HPDE6-E6E7 (cell line): Measurements from ENCODE around the gene SPAG16.
A peak's percentile ranks its signal among the peaks of the same experiment; 100 is the strongest.

Experiments used
- DNase-seq: peaks from one replicate; pipeline ENCODE4 v3.0.0; 2011; ENCODE audit warnings: missing footprints; ENCODE audit errors: extremely low spot score

The SPAG16 gene

GRCh38 chr2:214069254-214069653 lies 785.0 kb downstream of the SPAG16 start:
- peak; percentile 74 for DNase-seq

GRCh38 chr2:214075456-214075855 lies 791.2 kb downstream of the SPAG16 start:
- DNase-seq = no peak

GRCh38 chr2:214076527-214076926 lies 792.3 kb downstream of the SPAG16 start:
- DNase-seq = no peak

GRCh38 chr2:214077727-214078126 lies 793.5 kb downstream of the SPAG16 start:
- DNase-seq = no peak

- no peak for DNase-seq
These were observed 794.8 kb downstream of the SPAG16 start for GRCh38 chr2:214079032-214079431.

GRCh38 chr2:214088536-214088935 lies 804.3 kb downstream of the SPAG16 start:
- DNase-seq = no peak

- DNase-seq = no peak
These were observed 812.0 kb downstream of the SPAG16 start for GRCh38 chr2:214096208-214096715.

GRCh38 chr2:214098811-214099210 lies 814.5 kb downstream of the SPAG16 start:
- DNase-seq = no peak

GRCh38 chr2:214100488-214100887 lies 816.2 kb downstream of the SPAG16 start:
- no peak for DNase-seq

GRCh38 chr2:214103276-214104001 lies 819.2 kb downstream of the SPAG16 start:
- DNase-seq = peak; percentile 13

- no peak for DNase-seq
These were observed 820.0 kb downstream of the SPAG16 start for GRCh38 chr2:214104219-214104618.

- DNase-seq = no peak
These were observed 820.7 kb downstream of the SPAG16 start for GRCh38 chr2:214104967-214105366.

GRCh38 chr2:214107726-214108125 lies 823.5 kb downstream of the SPAG16 start:
- no peak for DNase-seq

- no peak for DNase-seq
These were observed 824.3 kb downstream of the SPAG16 start for GRCh38 chr2:214108598-214108997.

GRCh38 chr2:214117054-214117453 lies 832.8 kb downstream of the SPAG16 start:
- no peak for DNase-seq

- no peak for DNase-seq
These were observed 841.9 kb downstream of the SPAG16 start for GRCh38 chr2:214126135-214126534.

- no peak for DNase-seq
These were observed 842.9 kb downstream of the SPAG16 start for GRCh38 chr2:214127170-214127569.

- peak; percentile 43 for DNase-seq
These were observed 843.3 kb downstream of the SPAG16 start for GRCh38 chr2:214127571-214127970.

GRCh38 chr2:214128040-214128439 lies 843.8 kb downstream of the SPAG16 start:
- no peak for DNase-seq

GRCh38 chr2:214130114-214130513 lies 845.9 kb downstream of the SPAG16 start:
- no peak for DNase-seq

GRCh38 chr2:214135966-214136365 lies 851.7 kb downstream of the SPAG16 start:
- DNase-seq = peak; percentile 12

- no peak for DNase-seq
These were observed 854.5 kb downstream of the SPAG16 start for GRCh38 chr2:214138779-214139178.

- DNase-seq = no peak
These were observed 855.5 kb downstream of the SPAG16 start for GRCh38 chr2:214139630-214140284.
